Measurements from ENCODE around the gene KCND3. TPM values are rescaled to one million over a fixed set of nuclear protein-coding genes. Genes with fewer than 3 reads are reported as not detected.

Gene KCND3
- total RNA-seq, 1 donor from 2014 or later = 0.31 TPM

DNA sequence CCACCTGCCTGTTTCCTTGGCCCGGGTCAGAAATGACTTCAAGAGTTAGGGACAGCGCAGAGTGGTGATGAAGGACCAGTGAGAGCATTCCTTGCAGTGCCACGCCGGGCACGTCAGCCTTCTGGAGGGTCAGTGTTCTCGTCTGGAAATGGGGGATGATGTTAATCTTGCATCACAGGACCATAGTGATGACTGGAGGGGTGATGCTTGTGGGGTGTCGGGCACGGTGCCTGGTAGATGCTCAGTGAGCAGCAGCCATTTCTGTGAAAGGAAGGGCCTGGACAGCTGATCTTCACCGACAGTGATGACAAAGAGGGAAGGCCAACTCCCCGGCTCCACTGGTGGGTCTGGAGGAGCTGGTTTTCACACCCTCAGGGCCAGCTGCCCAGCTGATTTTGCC is 177.6 kb downstream of the KCND3 start:
- H3K4me3 Mint-ChIP-seq = no peak overlapping the region
- TF ChIP-seq, protein P1, sequence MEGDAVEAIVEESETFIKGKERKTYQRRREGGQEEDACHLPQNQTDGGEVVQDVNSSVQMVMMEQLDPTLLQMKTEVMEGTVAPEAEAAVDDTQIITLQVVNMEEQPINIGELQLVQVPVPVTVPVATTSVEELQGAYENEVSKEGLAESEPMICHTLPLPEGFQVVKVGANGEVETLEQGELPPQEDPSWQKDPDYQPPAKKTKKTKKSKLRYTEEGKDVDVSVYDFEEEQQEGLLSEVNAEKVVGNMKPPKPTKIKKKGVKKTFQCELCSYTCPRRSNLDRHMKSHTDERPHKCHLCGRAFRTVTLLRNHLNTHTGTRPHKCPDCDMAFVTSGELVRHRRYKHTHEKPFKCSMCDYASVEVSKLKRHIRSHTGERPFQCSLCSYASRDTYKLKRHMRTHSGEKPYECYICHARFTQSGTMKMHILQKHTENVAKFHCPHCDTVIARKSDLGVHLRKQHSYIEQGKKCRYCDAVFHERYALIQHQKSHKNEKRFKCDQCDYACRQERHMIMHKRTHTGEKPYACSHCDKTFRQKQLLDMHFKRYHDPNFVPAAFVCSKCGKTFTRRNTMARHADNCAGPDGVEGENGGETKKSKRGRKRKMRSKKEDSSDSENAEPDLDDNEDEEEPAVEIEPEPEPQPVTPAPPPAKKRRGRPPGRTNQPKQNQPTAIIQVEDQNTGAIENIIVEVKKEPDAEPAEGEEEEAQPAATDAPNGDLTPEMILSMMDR (IDR thresholded peaks at IDR 0.05; ENCODE audit: unreplicated experiment) = no peak
- H3K27me3 Mint-ChIP-seq (ENCODE audit: low read depth) = peaks cover 5% of the 10 kb centered on the region
- DNase-seq (ENCODE audit: low spot score in 2 of 2, unreplicated experiment in 2 of 2) = no peak
- H3K27ac Mint-ChIP-seq = no peak overlapping the region
- H3K4me1 Mint-ChIP-seq = no peaks in the 10 kb centered on the region
- H3K36me3 Mint-ChIP-seq = no peaks in the 10 kb centered on the region
- H3K9me3 Mint-ChIP-seq = no peaks in the 10 kb centered on the region

DNA sequence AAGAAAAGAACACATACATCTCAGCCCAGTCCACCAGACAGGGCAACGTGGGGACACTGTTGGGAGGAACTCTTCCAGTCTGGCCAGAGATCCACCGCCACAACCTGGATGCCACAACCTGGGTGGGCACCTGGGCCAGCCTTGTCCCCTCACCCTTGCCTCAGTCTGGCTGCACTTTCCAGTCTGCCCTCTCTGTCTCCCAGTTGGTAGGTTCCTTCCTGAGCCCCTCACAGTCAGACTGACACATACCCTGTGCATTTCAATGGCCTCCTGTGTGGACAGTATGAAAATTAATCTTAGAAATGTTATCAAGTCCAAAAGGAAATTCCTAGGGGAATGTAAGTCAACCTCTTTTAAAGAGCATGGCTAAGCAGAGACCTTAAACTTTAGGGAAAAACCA is 184.2 kb downstream of the KCND3 start:
- Mint-ChIP-seq H3K27me3 (ENCODE audit: low read depth) (peaks cover 12% of the 10 kb centered on the region), H3K27ac (no peak overlapping the region), H3K9me3 (no peaks in the 10 kb centered on the region), H3K4me1 (no peaks in the 10 kb centered on the region), H3K4me3 (no peak overlapping the region), H3K36me3 (no peaks in the 10 kb centered on the region)
- TF ChIP-seq, protein P1 (IDR thresholded peaks at IDR 0.05; ENCODE audit: unreplicated experiment) = no peak
- DNase-seq (ENCODE audit: low spot score in 2 of 2, unreplicated experiment in 2 of 2) = no peak

DNA sequence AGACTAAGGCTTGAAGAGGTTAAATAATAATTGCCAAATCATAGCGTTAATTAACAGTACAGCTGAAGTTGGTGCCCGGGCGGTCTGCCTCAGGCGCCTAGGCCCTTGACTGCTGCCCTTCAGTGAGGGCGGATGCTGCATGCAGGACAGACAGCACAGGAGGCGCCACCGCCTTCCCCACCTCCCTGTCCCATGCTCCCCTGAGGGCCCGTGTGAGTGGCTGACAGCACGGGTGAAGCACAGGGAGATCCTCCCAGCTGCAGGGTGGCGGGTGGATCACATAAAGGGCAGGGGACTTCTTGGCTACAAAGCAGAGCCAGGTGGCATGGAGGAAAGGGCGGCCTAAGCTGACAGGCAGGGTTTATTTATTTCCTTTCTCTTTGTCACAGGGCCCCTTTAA is 184.7 kb downstream of the KCND3 start:
- H3K9me3 Mint-ChIP-seq = no peaks in the 10 kb centered on the region
- no peak overlapping the region for H3K4me3 Mint-ChIP-seq
- no peak for DNase-seq (ENCODE audit: low spot score in 2 of 2, unreplicated experiment in 2 of 2)
- H3K36me3 Mint-ChIP-seq = no peaks in the 10 kb centered on the region
- no peak overlapping the region for H3K27ac Mint-ChIP-seq
- TF ChIP-seq, protein P1 (IDR thresholded peaks at IDR 0.05; ENCODE audit: unreplicated experiment) = no peak
- H3K27me3 Mint-ChIP-seq (ENCODE audit: low read depth) = peaks cover 10% of the 10 kb centered on the region
- no peaks in the 10 kb centered on the region for H3K4me1 Mint-ChIP-seq

DNA sequence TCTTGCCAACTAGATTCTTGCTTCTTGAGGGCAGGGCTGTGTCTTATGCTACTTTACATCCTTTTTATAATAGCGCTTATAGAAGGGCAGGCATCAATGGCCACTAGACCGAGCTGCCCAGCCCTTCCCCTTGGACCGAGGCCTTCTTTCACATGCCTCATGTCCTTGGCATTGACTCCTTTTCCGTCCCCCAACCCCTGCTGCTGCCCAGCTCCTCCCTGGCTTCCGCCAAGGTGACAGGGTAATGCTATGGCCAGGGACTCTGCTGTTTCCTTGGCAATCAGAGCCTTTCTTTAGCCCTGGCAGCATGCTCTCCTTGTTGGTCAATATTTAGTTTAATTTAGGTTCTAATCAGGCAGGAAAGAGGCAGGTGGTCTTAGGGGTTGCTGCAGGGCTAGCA is 185.5 kb downstream of the KCND3 start:
- Mint-ChIP-seq H3K27me3 (ENCODE audit: low read depth) (peaks cover 13% of the 10 kb centered on the region), H3K27ac (no peak overlapping the region), H3K4me3 (no peak overlapping the region), H3K4me1 (no peaks in the 10 kb centered on the region), H3K36me3 (no peaks in the 10 kb centered on the region), H3K9me3 (no peaks in the 10 kb centered on the region)
- DNase-seq (ENCODE audit: low spot score in 2 of 2, unreplicated experiment in 2 of 2) = no peak
- TF ChIP-seq, protein P1 (IDR thresholded peaks at IDR 0.05; ENCODE audit: unreplicated experiment) = no peak

DNA sequence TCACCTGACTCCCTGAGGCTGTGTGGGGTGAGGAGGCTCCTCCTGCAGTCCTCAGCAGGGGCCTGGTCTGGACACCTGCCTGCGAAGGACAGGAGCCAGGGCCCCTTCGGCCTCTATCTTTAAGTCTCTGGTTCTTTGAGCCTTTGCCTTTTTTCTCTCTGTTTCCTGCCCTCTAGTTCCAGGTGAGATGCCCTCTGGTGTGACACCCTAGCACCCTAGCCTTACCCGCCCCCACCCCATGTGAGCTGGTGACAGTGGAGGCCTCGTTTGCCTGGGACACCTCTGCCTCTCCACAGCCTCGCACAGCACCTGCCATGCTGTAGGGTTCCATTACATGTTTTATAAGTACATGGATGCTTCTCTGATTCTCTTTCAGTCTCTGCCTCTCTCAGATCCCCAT is 186.5 kb downstream of the KCND3 start:
- H3K27ac Mint-ChIP-seq = no peak overlapping the region
- H3K4me3 Mint-ChIP-seq = no peak overlapping the region
- H3K36me3 Mint-ChIP-seq = no peaks in the 10 kb centered on the region
- no peak for DNase-seq (ENCODE audit: low spot score in 2 of 2, unreplicated experiment in 2 of 2)
- TF ChIP-seq, protein P1 (IDR thresholded peaks at IDR 0.05; ENCODE audit: unreplicated experiment) = no peak
- H3K9me3 Mint-ChIP-seq = no peaks in the 10 kb centered on the region
- peaks cover 13% of the 10 kb centered on the region for H3K27me3 Mint-ChIP-seq (ENCODE audit: low read depth)
- H3K4me1 Mint-ChIP-seq = no peaks in the 10 kb centered on the region

DNA sequence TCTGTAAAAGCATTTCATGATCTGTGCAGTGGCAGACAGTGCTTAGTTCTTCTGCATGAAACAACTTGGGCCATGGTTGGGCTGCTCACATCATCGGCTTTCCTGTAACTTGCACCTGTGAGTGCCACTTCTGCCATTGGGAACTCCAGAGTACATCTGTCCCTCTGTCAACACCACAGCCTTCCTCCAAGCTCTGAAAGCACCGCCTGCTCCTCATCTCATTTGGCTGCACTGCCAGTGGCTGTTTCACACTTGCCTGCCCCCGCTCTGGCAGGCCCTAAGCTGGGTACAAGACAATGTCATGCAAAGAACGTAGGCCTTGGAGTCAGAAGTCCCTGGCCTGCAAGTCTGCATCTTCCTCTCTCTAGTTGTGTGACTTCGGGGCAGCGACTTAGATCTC is 187.4 kb downstream of the KCND3 start:
- no peaks in the 10 kb centered on the region for H3K4me1 Mint-ChIP-seq
- no peaks in the 10 kb centered on the region for H3K36me3 Mint-ChIP-seq
- H3K4me3 Mint-ChIP-seq = no peak overlapping the region
- TF ChIP-seq, protein P1 (IDR thresholded peaks at IDR 0.05; ENCODE audit: unreplicated experiment) = no peak
- peaks cover 13% of the 10 kb centered on the region for H3K27me3 Mint-ChIP-seq (ENCODE audit: low read depth)
- no peak for DNase-seq (ENCODE audit: low spot score in 2 of 2, unreplicated experiment in 2 of 2)
- H3K27ac Mint-ChIP-seq = no peak overlapping the region
- no peaks in the 10 kb centered on the region for H3K9me3 Mint-ChIP-seq
